GM12878 (cell line): Measurements from ENCODE around the gene RELT. TPM values are rescaled to one million over a fixed set of nuclear protein-coding genes. Genes with fewer than 3 reads are reported as not detected.

Source experiments
- ATAC-seq: fragments of 200-7000 bp; cut with Tn5 transposase; 3 replicates; pipeline ENCODE4 v1.9.1; 2020; ENCODE audit warnings: mild to moderate bottlenecking, moderate library complexity
- BruUV-seq: library from RNA; stranded (reverse); fragments of 400-500 nt; replicated peaks from 2 replicates; lab custom pipeline; 2021; lab: Mats Ljungman, UMichigan
- CTCF ChIA-PET: fragments of 300-600 bp; sonication (Branson Sonifier 250); formaldehyde crosslinking; extraction: SDS; loops from one replicate; lab custom pipeline; 2021; ENCODE audit warnings: inconsistent platforms; lab: Yijun Ruan, JAX
- POLR2A ChIA-PET: fragments of 350-600 bp; formaldehyde crosslinking; extraction: SDS; loops from one replicate; lab custom pipeline; 2021; ENCODE audit warnings: inconsistent platforms; lab: Charles Lee
- RAD21 ChIA-PET: fragments of 300-600 bp; sonication (Branson Sonifier 250); formaldehyde crosslinking; loops from one replicate; lab custom pipeline; 2023; ENCODE audit warnings: antibody characterized with exemption; ENCODE audit not compliant: unreplicated experiment; lab: Charles Lee
- SMC1A ChIA-PET: fragments of 300-600 bp; sonication (Branson Sonifier 250); formaldehyde crosslinking; loops from one replicate; lab custom pipeline; 2023; ENCODE audit not compliant: unreplicated experiment, uncharacterized antibody; lab: Charles Lee
- DNase-seq: peaks from one replicate; pipeline ENCODE4 v3.0.0-alpha.2; 2011; ENCODE audit warnings: low read depth, low spot score
- FAIRE-seq: peaks from 3 replicates; lab custom pipeline; 2011; peaks lifted over from hg19 to GRCh38; lab: Jason Lieb, UNC
- H2AFZ ChIP-seq: 2 replicates; pipeline ENCODE4 v1.6.0; 2011; ENCODE audit warnings: low read depth, low read length, control low read depth; ENCODE audit not compliant: control insufficient read depth
- H3K27ac ChIP-seq: 2 replicates; pipeline ENCODE4 v1.5.1; 2011; ENCODE audit warnings: control low read depth; ENCODE audit not compliant: control insufficient read depth, insufficient read depth
- H3K27me3 ChIP-seq, 2 experiments: replicated peaks in 1 of 2; 2 replicates each; pipeline versions ENCODE4 v1.6.0 to v1.6.1; 2011; ENCODE audit warnings: low read length in 1 of 2; ENCODE audit not compliant: control insufficient read depth in 2 of 2, insufficient read depth in 2 of 2
- H3K36me3 ChIP-seq, 2 experiments: 2 replicates each; pipeline ENCODE4 v1.5.1; 2011; ENCODE audit warnings: low read length in 1 of 2; ENCODE audit not compliant: control insufficient read depth in 2 of 2, insufficient read depth in 2 of 2
- H3K4me1 ChIP-seq: 2 replicates; pipeline ENCODE4 v1.6.1; 2011; ENCODE audit warnings: mild to moderate bottlenecking, low read length, moderate library complexity, mixed read lengths; ENCODE audit not compliant: control insufficient read depth, insufficient read depth
- H3K4me2 ChIP-seq: 2 replicates; pipeline ENCODE4 v1.6.0; 2011; ENCODE audit warnings: control low read depth; ENCODE audit not compliant: control insufficient read depth, insufficient read depth
- H3K4me3 ChIP-seq: fragments of 200-600 bp; sonication (generic); 2 replicates; pipeline ENCODE4 v1.5.1; 2016
- H3K79me2 ChIP-seq: 2 replicates; pipeline ENCODE4 v1.6.0; 2011; ENCODE audit warnings: low read length; ENCODE audit not compliant: control insufficient read depth, insufficient read depth
- H3K9ac ChIP-seq: 2 replicates; pipeline ENCODE4 v1.8.0; 2011; ENCODE audit warnings: low read length, control low read depth, mixed read lengths; ENCODE audit not compliant: control insufficient read depth, insufficient read depth
- H3K9me3 ChIP-seq: replicated peaks from 3 replicates; pipeline ENCODE4 v1.5.1; 2011; ENCODE audit warnings: mild to moderate bottlenecking, low read length; ENCODE audit not compliant: control insufficient read depth, insufficient read depth
- H4K20me1 ChIP-seq: 2 replicates; pipeline ENCODE4 v1.6.0; 2011; ENCODE audit not compliant: control insufficient read depth, insufficient read depth
- ATF2 ChIP-seq: IDR thresholded peaks from 2 replicates; pipeline ENCODE4 v1.6.1; 2012; ENCODE audit warnings: low read length, inconsistent platforms
- CBX5 ChIP-seq: sonication (generic); IDR thresholded peaks from 2 replicates; pipeline ENCODE4 v1.6.1; 2016; ENCODE audit warnings: low read depth, moderate library complexity, mild to moderate bottlenecking, inconsistent platforms
- IRF4 ChIP-seq: IDR thresholded peaks from 2 replicates; pipeline ENCODE4 v1.6.1; 2011; ENCODE audit warnings: low read depth, low read length
- MLLT1 ChIP-seq: fragments of 450-650 bp; IDR thresholded peaks from 2 replicates; pipeline ENCODE4 v1.6.1; 2016; ENCODE audit warnings: mild to moderate bottlenecking
- NR2C2 ChIP-seq: IDR thresholded peaks from 2 replicates; pipeline ENCODE4 v1.6.1; 2011; ENCODE audit warnings: borderline replicate concordance, low read depth; ENCODE audit not compliant: control insufficient read depth, insufficient read length
- SIX5 ChIP-seq: IDR thresholded peaks from 2 replicates; pipeline ENCODE4 v1.6.1; 2011; ENCODE audit warnings: mild to moderate bottlenecking, low read depth, low read length, moderate library complexity; ENCODE audit not compliant: severe bottlenecking
- SKIL ChIP-seq: fragments of 450-650 bp; IDR thresholded peaks from 2 replicates; pipeline ENCODE4 v1.6.1; 2017; ENCODE audit warnings: mild to moderate bottlenecking, low read depth, inconsistent platforms; ENCODE audit not compliant: poor library complexity, severe bottlenecking
- SREBF1 ChIP-seq: IDR thresholded peaks from 2 replicates; pipeline ENCODE4 v1.6.1; 2012; ENCODE audit warnings: mild to moderate bottlenecking, low read length
- TAF1 ChIP-seq: IDR thresholded peaks from 2 replicates; pipeline ENCODE4 v1.6.1; 2011; ENCODE audit warnings: mild to moderate bottlenecking, low read depth, low read length, borderline replicate concordance
- YY1 ChIP-seq: IDR thresholded peaks from 2 replicates; pipeline ENCODE4 v1.6.1; 2011; ENCODE audit warnings: low read depth, mild to moderate bottlenecking, low read length
- ZNF687 ChIP-seq: fragments of 450-650 bp; IDR thresholded peaks from 2 replicates; pipeline ENCODE4 v1.6.1; 2017; ENCODE audit warnings: mild to moderate bottlenecking, moderate library complexity
- WGBS: methylation state at CpG from one replicate; pipeline ENCODE4 v1.1.6; 2016; ENCODE audit warnings: low lambda C conversion rate; ENCODE audit not compliant: insufficient replicate concordance, insufficient coverage; ENCODE audit errors: missing lambda C conversion rate; 5-methylcytosine and 5-hydroxymethylcytosine counted together
- in situ Hi-C: fragments of 300-500 bp; cut with MboI; formaldehyde crosslinking; loops from 9 replicates; pipeline ENCODE4 v1.14.3; 2018; ENCODE audit warnings: mixed read lengths
- intact Hi-C: fragments of 100-400 bp; cut with micrococcal nuclease; formaldehyde crosslinking; loops from one replicate; pipeline ENCODE4 v1.14.2; 2022; ENCODE audit not compliant: unreplicated experiment
- polyA plus RNA-seq, 11 experiments: library from polyadenylated mRNA; depleted of rRNA in 4 of 11; unstranded in 6 of 11; stranded (reverse) in 5 of 11; fragments of >200 nt; fragmentation: Nextera tagmentation in 4 of 11; fragmentation: Illumina TruSeq in 1 of 11; extraction: Ambion mirVana in 4 of 11; extraction: Trizol in 1 of 11; gene quantifications; 1 replicate in 1 of 11; 2 replicates in 10 of 11; pipeline versions ENCODE4 v1.2.1 to v1.2.3, GENCODE V29; 2011 to 2016; ENCODE audit warnings: inconsistent platforms in 2 of 11, missing spikeins in 2 of 11, low read depth in 1 of 11
- total RNA-seq, 4 experiments: library from RNA; depleted of rRNA in 3 of 4; stranded (reverse); fragments of >200 nt in 3 of 4; fragmentation: Illumina TruSeq in 1 of 4; extraction: Trizol in 1 of 4; gene quantifications; 2 replicates each; pipeline versions ENCODE4 v1.2.1 to v1.2.3, GENCODE V29; 2013 to 2021

The RELT gene
- total and polyA plus RNA-seq, 10 of the 15 experiments (the other 5 are each of a cell fraction or from before 2014, with no cell fraction given), result 1.2 to 28.5 (median 10.8) TPM

GRCh38 chr11:73334384-73335203, 41.6 kb upstream of the RELT start:
- POLR2A ChIA-PET, result interaction anchor here (0.6 to 3.0 kb wide), 7 partner anchors 7 to 178 kb away, joined by 3 to 26 read pairs (median 5); partner anchors contain the start of gene ARHGEF17
- TF ChIP-seq YY1 (peak; percentile 71; the same call in 1 of the 2 replicates), TAF1 (no peak), NR2C2 (no peak), ZNF687 (no peak), MLLT1 (no peak), IRF4 (no peak), SKIL (no peak), SIX5 (peak; percentile 6), SREBF1 (no peak), ATF2 (no peak), CBX5 (no peak)

More at GRCh38 chr11:73334384-73335203, 41.6 kb upstream of the RELT start:
- BruUV-seq, result no TSS peak
- 0 out of 2 replicates have a peak overlapping the region, but pooled peaks have one; percentile 40 for H3K27ac ChIP-seq
- H3K4me1 ChIP-seq, result peaks cover 14% of the 10 kb centered on the region
- no peaks in the 10 kb centered on the region for H4K20me1 ChIP-seq
- CTCF ChIA-PET, result interaction anchor here (0.5 to 9.3 kb wide), 29 partner anchors 8 to 864 kb away, joined by 3 to 326 read pairs (median 6); partner anchors contain the start of gene ARHGEF17
- DNase-seq (no peak), ATAC-seq (peak; percentile 85), FAIRE-seq (peak; percentile 44)
- H3K27me3 ChIP-seq, result no peaks in the 10 kb centered on the region
- no peaks in the 10 kb centered on the region for H3K79me2 ChIP-seq
- H3K36me3 ChIP-seq, result 0 out of 4 replicates have a peak, but pooled peaks cover 0 to 2% of the 10 kb centered on the region in 2 experiments
- 47% methylated on average over 6 of the region's 6 CpGs for WGBS
- peak overlapping the region; percentile 32; the same call in 1 of the 2 replicates for H3K9ac ChIP-seq
- intact Hi-C loops (loop anchor here (1.0 to 2.0 kb wide), 4 partner anchors 27 to 150 kb away; no protein-coding TSS in a partner anchor), in situ Hi-C loops (loop anchor here (5.0 kb wide), 1 partner anchor 42 kb away; no protein-coding TSS in a partner anchor)
- H3K4me2 ChIP-seq, result no peak overlapping the region
- SMC1A ChIA-PET, result interaction anchor here (1.3 to 6.2 kb wide), 16 partner anchors 7 to 150 kb away, joined by 3 to 134 read pairs (median 8); partner anchors contain the start of gene ARHGEF17
- H2AFZ ChIP-seq, result no peak overlapping the region
- RAD21 ChIA-PET, result interaction anchor here (0.6 to 6.2 kb wide), 21 partner anchors 9 to 449 kb away, joined by 3 to 227 read pairs (median 5); partner anchors contain the start of gene ARHGEF17
- H3K4me3 ChIP-seq, result no peak overlapping the region
- no peaks in the 10 kb centered on the region for H3K9me3 ChIP-seq
